ENCODE measurements around the gene LPP. TPM values are rescaled to one million over a fixed set of nuclear protein-coding genes. Genes with fewer than 3 reads are reported as not detected.

Gene LPP
- total and polyA plus RNA-seq, 9 of the 15 experiments (the other 6 are each of a cell fraction or from before 2014, with no cell fraction given): 0.07 to 0.18 TPM; not detected in 7

GRCh38 chr3:188641076-188641475 lies 487.1 kb downstream of the LPP start:
- in situ Hi-C loops (cut with MboI): no loop called here
- TF ChIP-seq SP1 (CRISPR knock-in tag; IDR thresholded peaks at IDR 0.05): no peak
- TF ChIP-seq, protein P1, sequence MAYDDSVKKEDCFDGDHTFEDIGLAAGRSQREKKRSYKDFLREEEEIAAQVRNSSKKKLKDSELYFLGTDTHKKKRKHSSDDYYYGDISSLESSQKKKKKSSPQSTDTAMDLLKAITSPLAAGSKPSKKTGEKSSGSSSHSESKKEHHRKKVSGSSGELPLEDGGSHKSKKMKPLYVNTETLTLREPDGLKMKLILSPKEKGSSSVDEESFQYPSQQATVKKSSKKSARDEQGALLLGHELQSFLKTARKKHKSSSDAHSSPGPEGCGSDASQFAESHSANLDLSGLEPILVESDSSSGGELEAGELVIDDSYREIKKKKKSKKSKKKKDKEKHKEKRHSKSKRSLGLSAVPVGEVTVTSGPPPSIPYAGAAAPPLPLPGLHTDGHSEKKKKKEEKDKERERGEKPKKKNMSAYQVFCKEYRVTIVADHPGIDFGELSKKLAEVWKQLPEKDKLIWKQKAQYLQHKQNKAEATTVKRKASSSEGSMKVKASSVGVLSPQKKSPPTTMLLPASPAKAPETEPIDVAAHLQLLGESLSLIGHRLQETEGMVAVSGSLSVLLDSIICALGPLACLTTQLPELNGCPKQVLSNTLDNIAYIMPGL (CRISPR knock-in tag; IDR thresholded peaks at IDR 0.05): no peak
- TF ChIP-seq THAP12 (CRISPR knock-in tag; IDR thresholded peaks at IDR 0.05): no peak
- TF ChIP-seq, protein P2, sequence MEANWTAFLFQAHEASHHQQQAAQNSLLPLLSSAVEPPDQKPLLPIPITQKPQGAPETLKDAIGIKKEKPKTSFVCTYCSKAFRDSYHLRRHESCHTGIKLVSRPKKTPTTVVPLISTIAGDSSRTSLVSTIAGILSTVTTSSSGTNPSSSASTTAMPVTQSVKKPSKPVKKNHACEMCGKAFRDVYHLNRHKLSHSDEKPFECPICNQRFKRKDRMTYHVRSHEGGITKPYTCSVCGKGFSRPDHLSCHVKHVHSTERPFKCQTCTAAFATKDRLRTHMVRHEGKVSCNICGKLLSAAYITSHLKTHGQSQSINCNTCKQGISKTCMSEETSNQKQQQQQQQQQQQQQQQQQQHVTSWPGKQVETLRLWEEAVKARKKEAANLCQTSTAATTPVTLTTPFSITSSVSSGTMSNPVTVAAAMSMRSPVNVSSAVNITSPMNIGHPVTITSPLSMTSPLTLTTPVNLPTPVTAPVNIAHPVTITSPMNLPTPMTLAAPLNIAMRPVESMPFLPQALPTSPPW (CRISPR knock-in tag; IDR thresholded peaks at IDR 0.05): no peak
- TF ChIP-seq, protein P3, sequence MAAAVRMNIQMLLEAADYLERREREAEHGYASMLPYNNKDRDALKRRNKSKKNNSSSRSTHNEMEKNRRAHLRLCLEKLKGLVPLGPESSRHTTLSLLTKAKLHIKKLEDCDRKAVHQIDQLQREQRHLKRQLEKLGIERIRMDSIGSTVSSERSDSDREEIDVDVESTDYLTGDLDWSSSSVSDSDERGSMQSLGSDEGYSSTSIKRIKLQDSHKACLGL (CRISPR knock-in tag; IDR thresholded peaks at IDR 0.05; ENCODE audit: borderline replicate concordance, poor library complexity, severe bottlenecking): no peak
- TF ChIP-seq CTCF (IDR thresholded peaks at IDR 0.05 in 2 of 3, conservative IDR thresholded peaks at IDR 0.05 in 1 of 3; ENCODE audit: insufficient read depth in 2 of 3, low read depth in 1 of 3, low read length in 3 of 3): no peak
- TF ChIP-seq ZNF398 (CRISPR knock-in tag; IDR thresholded peaks at IDR 0.05): no peak
- no peak for TF ChIP-seq HNRNPUL1 (IDR thresholded peaks at IDR 0.05; ENCODE audit: low read length)
- no peak for TF ChIP-seq ZNF586 (CRISPR knock-in tag; conservative IDR thresholded peaks at IDR 0.05)
- TF ChIP-seq SAFB2 (IDR thresholded peaks at IDR 0.05; ENCODE audit: borderline replicate concordance, low read depth, low read length, severe bottlenecking): no peak

More at GRCh38 chr3:188641076-188641475, 487.1 kb downstream of the LPP start:
- Histone ChIP-seq H3K79me2 (ENCODE audit: control insufficient read depth, insufficient read depth, low read length) (no peaks in the 10 kb centered on the region), H3K9me1 (ENCODE audit: control insufficient read depth, insufficient read depth, low read length) (no peaks in the 10 kb centered on the region), H2AFZ (ENCODE audit: low read depth, low read length) (no peak overlapping the region), H3K4me1 (replicated peaks in 1 of 2; ENCODE audit: control insufficient read depth in 2 of 2, insufficient read depth in 2 of 2, low read length in 2 of 2) (no peaks in the 10 kb centered on the region), H3K4me3 (no peak overlapping the region), H3K36me3 (ENCODE audit: control insufficient read depth, insufficient read depth, low read length) (no peaks in the 10 kb centered on the region), H4K20me1 (replicated peaks; ENCODE audit: control insufficient read depth, insufficient read depth, low read length) (no peaks in the 10 kb centered on the region), H3K9me3 (replicated peaks; ENCODE audit: control insufficient read depth, insufficient read depth, low read depth, low read length) (no peaks in the 10 kb centered on the region), H3K27me3 (ENCODE audit: control insufficient read depth in 2 of 2, insufficient read depth in 2 of 2, low read length in 2 of 2) (no peaks in the 10 kb centered on the region), H3K4me2 (ENCODE audit: insufficient read depth, low read length) (no peak overlapping the region), H3K9ac (ENCODE audit: insufficient read depth in 1 of 2, low read depth in 2 of 2, low read length in 2 of 2) (no peak overlapping the region), H3K27ac (ENCODE audit: extremely low read depth, low read depth, low read length) (no peak overlapping the region)
- ChIA-PET POLR2A (no interaction called here), CTCF (ENCODE audit: low intra/inter-chr PET ratio) (no interaction called here)
- no TSS peak for BruUV-seq (replicated peaks)
- DNase-seq (ENCODE audit: extremely low read depth in 1 of 4, low spot score in 3 of 4) (no peak), FAIRE-seq (no peak), ATAC-seq (no peak)
- 0% methylated on average over 3 of the region's 3 CpGs for whole genome bisulfite sequencing (ENCODE audit: insufficient coverage, low coverage, missing lambda C conversion rate)
- intact Hi-C loops (cut with micrococcal nuclease): no loop called here

Data from K562 (cell line).